Neural cell (in vitro differentiated cells): Measurements from ENCODE around the gene E2F3. TPM values are rescaled to one million over a fixed set of nuclear protein-coding genes. Genes with fewer than 3 reads are reported as not detected.

ENCODE experiments used
- H2AFZ ChIP-seq: fragments of 200-600, 300-800 bp; sonication (generic), shearing (Covaris generic); 2 replicates; pipeline ENCODE4 v1.6.0; 2014; ENCODE audit warnings: low read depth, mild to moderate bottlenecking, antibody characterized with exemption, low read length, moderate library complexity
- H3F3A ChIP-seq: fragments of 200-600 bp; shearing (Covaris generic); 2 replicates; pipeline ENCODE4 v1.6.1; 2016; ENCODE audit warnings: mild to moderate bottlenecking, moderate library complexity, mixed read lengths, antibody characterized with exemption, low read length; ENCODE audit not compliant: insufficient read depth, poor library complexity, severe bottlenecking
- H3K27ac ChIP-seq: fragments of 200-600, 300-800 bp; sonication (generic), shearing (Covaris generic); 2 replicates; pipeline ENCODE4 v1.5.1; 2014; ENCODE audit warnings: mild to moderate bottlenecking, low read length, moderate library complexity
- H3K27me3 ChIP-seq: fragments of 300-800, 200-600 bp; sonication (generic), shearing (Covaris generic); 2 replicates; pipeline ENCODE4 v1.6.0; 2014; ENCODE audit warnings: mild to moderate bottlenecking, low read depth, low read length, moderate library complexity; ENCODE audit not compliant: insufficient read depth
- H3K36me3 ChIP-seq: fragments of 300-800, 200-600 bp; sonication (generic), shearing (Covaris generic); 2 replicates; pipeline ENCODE4 v1.5.1; 2014; ENCODE audit warnings: mild to moderate bottlenecking, antibody characterized with exemption, low read length, moderate library complexity; ENCODE audit not compliant: insufficient read depth
- H3K4me2 ChIP-seq: fragments of 300-800, 200-600 bp; sonication (generic), shearing (Covaris generic); 2 replicates; pipeline ENCODE4 v1.6.0; 2014; ENCODE audit warnings: mild to moderate bottlenecking, low read length
- H3K4me3 ChIP-seq: fragments of 300-800, 200-600 bp; sonication (generic), shearing (Covaris generic); 2 replicates; pipeline ENCODE4 v1.5.1; 2014; ENCODE audit warnings: mild to moderate bottlenecking, low read length, moderate library complexity
- H3K79me2 ChIP-seq: fragments of 200-600 bp; shearing (Covaris generic); replicated peaks from 2 replicates; pipeline ENCODE4 v1.6.0; 2014; ENCODE audit warnings: mild to moderate bottlenecking, low read length, moderate library complexity; ENCODE audit not compliant: insufficient read depth
- H3K9ac ChIP-seq: fragments of 300-800, 200-600 bp; sonication (generic), shearing (Covaris generic); 2 replicates; pipeline ENCODE4 v1.6.1; 2016; ENCODE audit warnings: mild to moderate bottlenecking, low read length, mixed read lengths
- H3K9me2 ChIP-seq: fragments of 200-600 bp; shearing (Covaris generic); 2 replicates; pipeline ENCODE4 v1.6.1; 2016; ENCODE audit warnings: mild to moderate bottlenecking, low read length, mixed read lengths; ENCODE audit not compliant: insufficient read depth
- H3K9me3 ChIP-seq: fragments of 200-600, 300-800 bp; sonication (generic), shearing (Covaris generic); 2 replicates; pipeline ENCODE4 v1.6.1; 2016; ENCODE audit warnings: mild to moderate bottlenecking, mixed run types, low read length, moderate library complexity, mixed read lengths
- H4K20me1 ChIP-seq: fragments of 200-600 bp; shearing (Covaris generic); 2 replicates; pipeline ENCODE4 v1.6.1; 2016; ENCODE audit warnings: mild to moderate bottlenecking, mixed run types; ENCODE audit not compliant: insufficient read depth
- EP300 ChIP-seq: fragments of 450-650 bp; conservative IDR thresholded peaks from 2 replicates; pipeline ENCODE4 v1.6.1; 2014; ENCODE audit warnings: antibody characterized with exemption, mild to moderate bottlenecking, moderate library complexity; ENCODE audit not compliant: poor library complexity, severe bottlenecking
- EZH2 ChIP-seq: fragments of 200-600, 300-800 bp; shearing (Covaris generic), sonication (generic); IDR thresholded peaks from 2 replicates; pipeline ENCODE4 v1.6.1; 2014; ENCODE audit warnings: antibody characterized with exemption, low read length, borderline replicate concordance, mild to moderate bottlenecking; ENCODE audit not compliant: insufficient read depth, poor library complexity, severe bottlenecking
- MXI1 ChIP-seq: fragments of 450-650 bp; conservative IDR thresholded peaks from 2 replicates; pipeline ENCODE4 v1.6.1; 2014; ENCODE audit warnings: antibody characterized with exemption, mild to moderate bottlenecking; ENCODE audit not compliant: poor library complexity, severe bottlenecking
- POLR2AphosphoS5 ChIP-seq: IDR thresholded peaks from 2 replicates; pipeline ENCODE4 v1.6.1; 2012
- RAD21 ChIP-seq: fragments of 450-650 bp; conservative IDR thresholded peaks from 2 replicates; pipeline ENCODE4 v1.6.1; 2014; ENCODE audit warnings: antibody characterized with exemption, mild to moderate bottlenecking, moderate library complexity
- REST ChIP-seq: IDR thresholded peaks from 2 replicates; pipeline ENCODE4 v1.6.1; 2012; ENCODE audit warnings: borderline replicate concordance
- SMC3 ChIP-seq: fragments of 450-650 bp; conservative IDR thresholded peaks from 2 replicates; pipeline ENCODE4 v1.6.1; 2014; ENCODE audit warnings: antibody characterized with exemption, mild to moderate bottlenecking, moderate library complexity; ENCODE audit not compliant: poor library complexity
- TAF1 ChIP-seq: IDR thresholded peaks from 2 replicates; pipeline ENCODE4 v1.6.1; 2012; ENCODE audit warnings: low read depth
- polyA plus RNA-seq: library from polyadenylated mRNA; depleted of rRNA; stranded (reverse); fragments of >200 nt; gene quantifications from 2 replicates; pipeline ENCODE4 v1.2.3, GENCODE V29; 2014
- TF ChIP-seq, protein P1 (sequence below): fragments of 450-650 bp; IDR thresholded peaks from 2 replicates; pipeline ENCODE4 v1.5.1; 2014; ENCODE audit warnings: antibody characterized with exemption, mild to moderate bottlenecking, moderate library complexity; ENCODE audit not compliant: poor library complexity, severe bottlenecking

Gene E2F3
- polyA plus RNA-seq, 1 donor from 2014 or later = 4.8 TPM

GRCh38 chr6:20411544-20411943, 9.9 kb downstream of the E2F3 start:
- no peaks in the 10 kb centered on the region for H4K20me1 ChIP-seq
- H2AFZ ChIP-seq = no peak overlapping the region
- H3F3A ChIP-seq = no peaks in the 10 kb centered on the region
- H3K9me2 ChIP-seq = no peaks in the 10 kb centered on the region
- no peaks in the 10 kb centered on the region for H3K27me3 ChIP-seq
- TF ChIP-seq TAF1 (no peak), SMC3 (no peak), POLR2AphosphoS5 (no peak), RAD21 (no peak), EP300 (no peak), REST (no peak), EZH2 (no peak), MXI1 (no peak)
- TF ChIP-seq, protein P1, sequence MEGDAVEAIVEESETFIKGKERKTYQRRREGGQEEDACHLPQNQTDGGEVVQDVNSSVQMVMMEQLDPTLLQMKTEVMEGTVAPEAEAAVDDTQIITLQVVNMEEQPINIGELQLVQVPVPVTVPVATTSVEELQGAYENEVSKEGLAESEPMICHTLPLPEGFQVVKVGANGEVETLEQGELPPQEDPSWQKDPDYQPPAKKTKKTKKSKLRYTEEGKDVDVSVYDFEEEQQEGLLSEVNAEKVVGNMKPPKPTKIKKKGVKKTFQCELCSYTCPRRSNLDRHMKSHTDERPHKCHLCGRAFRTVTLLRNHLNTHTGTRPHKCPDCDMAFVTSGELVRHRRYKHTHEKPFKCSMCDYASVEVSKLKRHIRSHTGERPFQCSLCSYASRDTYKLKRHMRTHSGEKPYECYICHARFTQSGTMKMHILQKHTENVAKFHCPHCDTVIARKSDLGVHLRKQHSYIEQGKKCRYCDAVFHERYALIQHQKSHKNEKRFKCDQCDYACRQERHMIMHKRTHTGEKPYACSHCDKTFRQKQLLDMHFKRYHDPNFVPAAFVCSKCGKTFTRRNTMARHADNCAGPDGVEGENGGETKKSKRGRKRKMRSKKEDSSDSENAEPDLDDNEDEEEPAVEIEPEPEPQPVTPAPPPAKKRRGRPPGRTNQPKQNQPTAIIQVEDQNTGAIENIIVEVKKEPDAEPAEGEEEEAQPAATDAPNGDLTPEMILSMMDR = no peak
- no peak overlapping the region for H3K9ac ChIP-seq
- no peaks in the 10 kb centered on the region for H3K36me3 ChIP-seq
- H3K27ac ChIP-seq = no peak overlapping the region
- no peak overlapping the region for H3K4me2 ChIP-seq
- peaks cover 80% of the 10 kb centered on the region for H3K79me2 ChIP-seq
- H3K4me3 ChIP-seq = no peak overlapping the region
- H3K9me3 ChIP-seq = no peaks in the 10 kb centered on the region

DNA sequence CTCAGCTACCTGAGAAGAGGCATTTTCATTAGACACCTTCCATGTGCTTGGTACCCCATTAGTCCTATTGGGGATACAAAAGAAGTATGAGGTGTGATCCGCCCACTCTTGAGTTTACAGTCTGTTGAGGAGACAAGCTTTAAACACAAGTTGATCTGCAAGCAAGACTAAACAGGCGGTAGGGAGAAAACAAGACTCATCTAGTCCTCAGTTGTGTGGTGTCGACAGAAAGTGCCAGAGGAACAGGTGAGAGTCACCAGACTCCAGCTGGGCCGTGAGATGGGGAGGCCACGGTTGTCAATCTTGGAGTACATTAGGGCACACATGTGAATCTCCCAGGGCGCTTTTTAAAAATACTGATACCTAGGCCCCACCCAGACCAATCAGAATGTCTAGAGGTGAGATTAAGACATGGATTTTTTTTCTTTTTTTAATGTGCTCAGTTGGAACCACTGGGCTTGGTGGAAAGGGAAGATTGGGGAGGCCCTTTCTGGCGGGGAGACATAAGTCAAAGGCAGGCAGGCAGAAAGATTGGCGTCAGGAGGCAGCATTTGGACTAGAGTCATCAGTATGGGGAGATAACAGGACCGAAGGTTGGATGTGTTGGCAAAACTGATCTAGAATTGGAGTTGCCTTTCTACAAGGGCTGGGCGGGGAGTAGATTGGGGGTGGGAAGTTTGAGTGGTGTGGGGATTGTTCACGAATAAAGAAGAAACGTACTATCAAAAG, 10.4 kb downstream of the E2F3 start:
- Histone ChIP-seq H2AFZ (no peak overlapping the region), H3K9me2 (no peaks in the 10 kb centered on the region), H3K79me2 (peaks cover 79% of the 10 kb centered on the region), H4K20me1 (no peaks in the 10 kb centered on the region), H3K9ac (no peak overlapping the region), H3K4me2 (no peak overlapping the region), H3K27me3 (no peaks in the 10 kb centered on the region), H3K36me3 (no peaks in the 10 kb centered on the region), H3K9me3 (no peaks in the 10 kb centered on the region), H3K27ac (no peak overlapping the region), H3F3A (no peaks in the 10 kb centered on the region), H3K4me3 (no peak overlapping the region)
- TF ChIP-seq EP300 (no peak), EZH2 (no peak), RAD21 (no peak), SMC3 (no peak), TAF1 (no peak), REST (no peak), POLR2AphosphoS5 (no peak), MXI1 (no peak)
- TF ChIP-seq, protein P1 = no peak
